IMR-90 (cell line): ENCODE data around the gene FERD3L. TPM values are rescaled to one million over a fixed set of nuclear protein-coding genes. Genes with fewer than 3 reads are reported as not detected.

Experiments used
- ATAC-seq: fragments of 200-7000 bp; cut with Tn5 transposase; 2 replicates; pipeline ENCODE4 v1.9.1; 2020; ENCODE audit warnings: low read depth, mild to moderate bottlenecking, moderate library complexity
- BruUV-seq: library from RNA; stranded (reverse); fragments of 400-500 nt; replicated peaks from 2 replicates; lab custom pipeline; 2021; lab: Mats Ljungman, UMichigan
- CTCF ChIA-PET: fragments of 300-600 bp; formaldehyde crosslinking; extraction: SDS; loops from one replicate; lab custom pipeline; 2021; ENCODE audit warnings: antibody characterized with exemption; lab: Yijun Ruan, JAX
- POLR2A ChIA-PET: fragments of 300-600 bp; sonication (Branson Sonifier 250); formaldehyde crosslinking; loops from one replicate; lab custom pipeline; 2022; ENCODE audit warnings: antibody characterized with exemption; ENCODE audit not compliant: unreplicated experiment; lab: Charles Lee
- DNase-seq: peaks from one replicate; pipeline ENCODE4 v3.0.0; 2013
- H2AFZ ChIP-seq: replicated peaks from 2 replicates; pipeline ENCODE3; 2013; ENCODE audit warnings: low read length, mild to moderate bottlenecking; ENCODE audit not compliant: poor library complexity
- H2AK5ac ChIP-seq: 2 replicates; pipeline ENCODE4 v1.6.1; 2013; ENCODE audit warnings: low read depth, low read length, inconsistent platforms
- H2AK9ac ChIP-seq: replicated peaks from 2 replicates; pipeline ENCODE3; 2013; ENCODE audit warnings: mild to moderate bottlenecking, low read depth, low read length, moderate library complexity; ENCODE audit not compliant: poor library complexity
- H2BK120ac ChIP-seq: 2 replicates; pipeline ENCODE4 v1.6.1; 2013; ENCODE audit warnings: low read depth, low read length, inconsistent platforms
- H2BK15ac ChIP-seq: 3 replicates; pipeline ENCODE4 v1.6.1; 2013; ENCODE audit warnings: low read depth, low read length, inconsistent platforms
- H2BK20ac ChIP-seq: 2 replicates; pipeline ENCODE4 v1.6.1; 2013; ENCODE audit warnings: low read depth, mild to moderate bottlenecking, inconsistent platforms, low read length, moderate library complexity
- H2BK5ac ChIP-seq: 2 replicates; pipeline ENCODE4 v1.6.1; 2013; ENCODE audit warnings: mild to moderate bottlenecking, low read depth, low read length, inconsistent platforms; ENCODE audit not compliant: poor library complexity, severe bottlenecking
- H3K14ac ChIP-seq: replicated peaks from 2 replicates; pipeline ENCODE4 v1.6.1; 2013; ENCODE audit warnings: low read depth, low read length, inconsistent platforms
- H3K18ac ChIP-seq: 2 replicates; pipeline ENCODE4 v1.6.1; 2013; ENCODE audit warnings: low read depth, low read length, control low read depth
- H3K23ac ChIP-seq: 2 replicates; pipeline ENCODE4 v1.6.1; 2013; ENCODE audit warnings: low read depth, low read length, inconsistent platforms
- H3K27ac ChIP-seq: 2 replicates; pipeline ENCODE4 v1.5.1; 2013; ENCODE audit warnings: mild to moderate bottlenecking, control low read depth, low read length; ENCODE audit not compliant: insufficient read depth
- H3K27me3 ChIP-seq: 2 replicates; pipeline ENCODE4 v1.6.1; 2013; ENCODE audit warnings: low read length; ENCODE audit not compliant: control insufficient read depth, insufficient read depth
- H3K36me3 ChIP-seq: 2 replicates; pipeline ENCODE4 v1.6.1; 2013; ENCODE audit warnings: low read length, mixed read lengths; ENCODE audit not compliant: control insufficient read depth, insufficient read depth
- H3K4ac ChIP-seq: 2 replicates; pipeline ENCODE4 v1.6.1; 2013; ENCODE audit warnings: low read depth, low read length, inconsistent platforms
- H3K4me1 ChIP-seq: 2 replicates; pipeline ENCODE4 v1.6.1; 2013; ENCODE audit warnings: low read length, mixed read lengths; ENCODE audit not compliant: control insufficient read depth, insufficient read depth
- H3K4me2 ChIP-seq: 2 replicates; pipeline ENCODE4 v1.6.1; 2013; ENCODE audit warnings: low read depth, mild to moderate bottlenecking, control low read depth, low read length, moderate library complexity
- H3K4me3 ChIP-seq: 2 replicates; pipeline ENCODE4 v1.5.1; 2013; ENCODE audit warnings: low read depth, mild to moderate bottlenecking, control low read depth, low read length, moderate library complexity; ENCODE audit not compliant: insufficient read depth
- H3K56ac ChIP-seq: 2 replicates; pipeline ENCODE4 v1.6.1; 2013; ENCODE audit warnings: low read length, inconsistent platforms; ENCODE audit not compliant: insufficient read depth; ENCODE audit errors: extremely low read depth
- H3K79me1 ChIP-seq, 2 experiments: 2 replicates each; pipeline ENCODE4 v1.6.1; 2013; ENCODE audit warnings: low read length in 2 of 2, inconsistent platforms in 1 of 2, low read depth in 1 of 2
- H3K9ac ChIP-seq: 2 replicates; pipeline ENCODE4 v1.6.1; 2013; ENCODE audit warnings: low read depth, low read length, control low read depth
- H3K9me1 ChIP-seq: 2 replicates; pipeline ENCODE4 v1.6.1; 2013; ENCODE audit warnings: low read length, inconsistent platforms; ENCODE audit not compliant: insufficient read depth
- H3K9me3 ChIP-seq: 2 replicates; pipeline ENCODE4 v1.6.1; 2013; ENCODE audit warnings: low read length; ENCODE audit not compliant: control insufficient read depth, insufficient read depth
- H4K20me1 ChIP-seq: 2 replicates; pipeline ENCODE4 v1.6.1; 2013; ENCODE audit warnings: low read length, inconsistent platforms; ENCODE audit not compliant: insufficient read depth
- H4K5ac ChIP-seq: 2 replicates; pipeline ENCODE4 v1.6.1; 2013; ENCODE audit warnings: mild to moderate bottlenecking, low read depth, low read length, control low read depth
- H4K8ac ChIP-seq, 2 experiments: 2 replicates each; pipeline ENCODE4 v1.6.1; 2013; ENCODE audit warnings: low read depth in 2 of 2, low read length in 2 of 2, control low read depth in 1 of 2, inconsistent platforms in 1 of 2
- H4K91ac ChIP-seq: 2 replicates; pipeline ENCODE4 v1.6.1; 2013; ENCODE audit warnings: low read depth, low read length, inconsistent platforms; ENCODE audit not compliant: insufficient read depth
- MAFK ChIP-seq: IDR thresholded peaks from 2 replicates; pipeline ENCODE4 v1.6.1; 2012; ENCODE audit warnings: low read depth, low read length, improper control_type of control experiment
- WGBS, 2 experiments: methylation state at CpG; one replicate each; pipeline versions ENCODE4 v1.1.5 to v1.1.7; 2013; ENCODE audit warnings: missing lambda C conversion rate in 2 of 2; ENCODE audit not compliant: insufficient read length in 1 of 2; ENCODE audit errors: extremely low coverage in 2 of 2; 5-methylcytosine and 5-hydroxymethylcytosine counted together
- dilution Hi-C: fragments of 300-500 bp; cut with HindIII; formaldehyde crosslinking; loops from one replicate; pipeline ENCODE4 v1.14.3; 2018; ENCODE audit warnings: low sequenced_read_pairs; ENCODE audit not compliant: unreplicated experiment
- in situ Hi-C: fragments of 300-500 bp; cut with MboI; formaldehyde crosslinking; loops from 3 replicates; pipeline ENCODE4 v1.14.3; 2019; ENCODE audit warnings: low sequenced_read_pairs, inconsistent platforms, mixed read lengths
- intact Hi-C: fragments of 100-400 bp; cut with micrococcal nuclease; formaldehyde crosslinking; loops from 2 replicates; pipeline ENCODE4 v1.10.0; 2022
- polyA plus RNA-seq, 3 experiments: library from polyadenylated mRNA; depleted of rRNA; stranded (reverse); fragments of >200 nt; gene quantifications; 2 replicates each; pipeline ENCODE4 v1.2.3, GENCODE V29; 2012; ENCODE audit warnings: low replicate concordance in 1 of 3
- total RNA-seq: library from RNA; depleted of rRNA; stranded (reverse); fragments of >200 nt; gene quantifications from 2 replicates; pipeline ENCODE4 v1.2.3, GENCODE V29; 2012
- TF ChIP-seq, protein P1 (sequence below): fragments of 150-350 bp; IDR thresholded peaks from 2 replicates; pipeline ENCODE4 v1.6.1; 2017; ENCODE audit warnings: mild to moderate bottlenecking, antibody characterized with exemption, low read length, low read depth

Gene FERD3L
- total and polyA plus RNA-seq, 2 of the 4 experiments (the other 2 are of a cell fraction) = not detected

DNA sequence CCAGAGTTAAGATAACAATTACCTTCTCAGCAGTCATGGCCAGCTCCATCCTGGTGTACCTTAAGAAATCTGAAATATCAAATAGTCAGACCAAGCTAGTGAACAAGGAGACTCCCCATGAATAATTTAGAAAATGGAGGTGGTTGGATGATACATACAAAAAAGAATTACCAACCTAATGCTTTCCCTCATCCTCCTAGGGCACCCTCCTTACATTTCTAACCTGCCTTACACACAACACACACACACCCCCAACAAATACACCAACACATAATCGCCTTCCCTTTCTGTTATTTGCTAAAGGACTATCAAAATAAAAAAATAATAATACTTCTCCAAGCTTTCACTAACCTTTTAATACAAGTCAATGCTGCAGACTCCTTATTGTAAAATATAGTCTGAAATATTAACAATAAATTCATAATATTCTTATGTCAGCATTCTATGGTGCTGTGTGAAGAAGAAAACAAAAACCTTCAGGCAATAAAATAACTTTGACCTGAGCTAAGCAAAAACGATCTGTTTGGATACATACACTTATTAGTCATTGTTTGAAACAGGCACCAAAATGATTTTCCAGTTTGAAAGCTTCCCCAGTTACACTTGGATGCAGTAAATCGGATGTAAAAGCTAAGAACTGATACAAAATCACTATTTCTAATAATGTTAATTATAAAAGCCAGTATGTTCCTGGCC lies 31.2 kb downstream of the FERD3L start:
- Histone ChIP-seq H2AFZ (no peak overlapping the region), H4K20me1 (peaks cover 3% of the 10 kb centered on the region; the same call in 1 of the 2 replicates), H3K9me3 (no peaks in the 10 kb centered on the region), H3K4me2 (peak overlapping the region; percentile 65), H3K27me3 (no peaks in the 10 kb centered on the region), H3K9ac (no peak overlapping the region), H3K79me1 (peaks cover 13 to 45% of the 10 kb centered on the region in 2 experiments), H2AK5ac (no peak overlapping the region), H3K14ac (0 out of 2 replicates have a peak overlapping the region, but pooled peaks have one; percentile 55), H3K9me1 (no peaks in the 10 kb centered on the region), H3K23ac (no peak overlapping the region), H3K4me3 (peak overlapping the region; percentile 10; the same call in 1 of the 2 replicates), H3K27ac (no peak overlapping the region), H2BK20ac (no peak overlapping the region), H3K56ac (no peak overlapping the region), H2AK9ac (no peak overlapping the region), H2BK15ac (no peak overlapping the region), H3K18ac (peak overlapping the region; percentile 29; the same call in 1 of the 2 replicates), H3K4ac (no peak overlapping the region), H3K36me3 (no peaks in the 10 kb centered on the region; the same call in 1 of the 2 replicates), H4K5ac (no peak overlapping the region), H2BK5ac (peak overlapping the region; percentile 34), H4K91ac (no peak overlapping the region), H2BK120ac (no peak overlapping the region), H3K4me1 (peaks cover 1% of the 10 kb centered on the region), H4K8ac (0 out of 4 replicates have a peak overlapping the region, but pooled peaks of 1 of the 2 experiments have one; percentile 61)
- DNase-seq = peak; percentile 66
- ChIA-PET POLR2A (no interaction called here), CTCF (interaction anchor here (1.5 kb wide), 1 partner anchor 421 kb away, joined by 6 read pairs; no protein-coding TSS in a partner anchor)
- intact Hi-C loops = loop anchor here (2.0 to 10.0 kb wide), 2 partner anchors 359 to 523 kb away; no protein-coding TSS in a partner anchor
- ATAC-seq = no peak
- WGBS, 2 experiments = 100% methylated on average over 1 of the region's 3 CpGs; no CpG with 5 or more reads in 1 of the 2 experiments
- TF ChIP-seq MAFK = peak; percentile 89
- TF ChIP-seq, protein P1, sequence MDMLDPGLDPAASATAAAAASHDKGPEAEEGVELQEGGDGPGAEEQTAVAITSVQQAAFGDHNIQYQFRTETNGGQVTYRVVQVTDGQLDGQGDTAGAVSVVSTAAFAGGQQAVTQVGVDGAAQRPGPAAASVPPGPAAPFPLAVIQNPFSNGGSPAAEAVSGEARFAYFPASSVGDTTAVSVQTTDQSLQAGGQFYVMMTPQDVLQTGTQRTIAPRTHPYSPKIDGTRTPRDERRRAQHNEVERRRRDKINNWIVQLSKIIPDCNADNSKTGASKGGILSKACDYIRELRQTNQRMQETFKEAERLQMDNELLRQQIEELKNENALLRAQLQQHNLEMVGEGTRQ = no peak
- dilution Hi-C loops = no loop called here
- in situ Hi-C loops = loop anchor here (10.0 to 25.0 kb wide), 2 partner anchors 419 to 752 kb away; no protein-coding TSS in a partner anchor
- BruUV-seq = no TSS peak
